ENCODE results near the gene SULT4A1.

Gene SULT4A1

DNA sequence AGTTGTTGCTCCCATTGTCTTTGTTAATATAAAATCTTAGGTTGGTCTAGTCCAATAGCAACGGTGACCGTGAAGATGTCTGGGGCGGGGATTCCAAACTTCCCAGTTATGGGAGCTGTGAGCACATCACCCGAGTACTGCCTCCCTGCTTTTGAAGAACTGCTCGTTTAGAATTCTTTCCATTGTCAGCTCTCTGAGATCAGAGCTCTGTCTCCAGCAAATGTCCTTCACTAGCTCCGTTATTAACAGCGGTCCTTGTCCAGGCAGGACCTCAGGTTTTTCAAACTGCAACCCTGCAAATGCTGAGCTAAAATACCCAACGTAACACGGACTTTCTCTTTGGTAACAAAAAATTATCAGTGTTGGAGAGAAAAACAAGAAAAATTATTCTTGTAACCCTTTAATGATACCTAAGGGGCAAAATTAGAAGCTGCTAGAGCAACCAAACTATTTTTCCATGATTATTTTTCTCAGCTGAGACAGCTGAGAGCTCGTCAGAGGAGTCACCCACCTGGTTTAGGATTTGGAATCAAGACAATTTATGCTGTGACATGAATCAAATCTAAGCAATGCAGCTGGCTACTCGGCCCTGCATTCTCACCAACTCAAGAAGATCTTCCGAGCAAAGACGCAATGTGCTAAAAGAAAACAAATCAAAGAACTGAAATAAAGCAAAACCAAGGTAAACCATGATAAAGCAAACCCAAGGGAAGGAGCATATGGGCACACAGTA is 35.1 kb downstream of the SULT4A1 start:
- DNase-seq = no peak

DNA sequence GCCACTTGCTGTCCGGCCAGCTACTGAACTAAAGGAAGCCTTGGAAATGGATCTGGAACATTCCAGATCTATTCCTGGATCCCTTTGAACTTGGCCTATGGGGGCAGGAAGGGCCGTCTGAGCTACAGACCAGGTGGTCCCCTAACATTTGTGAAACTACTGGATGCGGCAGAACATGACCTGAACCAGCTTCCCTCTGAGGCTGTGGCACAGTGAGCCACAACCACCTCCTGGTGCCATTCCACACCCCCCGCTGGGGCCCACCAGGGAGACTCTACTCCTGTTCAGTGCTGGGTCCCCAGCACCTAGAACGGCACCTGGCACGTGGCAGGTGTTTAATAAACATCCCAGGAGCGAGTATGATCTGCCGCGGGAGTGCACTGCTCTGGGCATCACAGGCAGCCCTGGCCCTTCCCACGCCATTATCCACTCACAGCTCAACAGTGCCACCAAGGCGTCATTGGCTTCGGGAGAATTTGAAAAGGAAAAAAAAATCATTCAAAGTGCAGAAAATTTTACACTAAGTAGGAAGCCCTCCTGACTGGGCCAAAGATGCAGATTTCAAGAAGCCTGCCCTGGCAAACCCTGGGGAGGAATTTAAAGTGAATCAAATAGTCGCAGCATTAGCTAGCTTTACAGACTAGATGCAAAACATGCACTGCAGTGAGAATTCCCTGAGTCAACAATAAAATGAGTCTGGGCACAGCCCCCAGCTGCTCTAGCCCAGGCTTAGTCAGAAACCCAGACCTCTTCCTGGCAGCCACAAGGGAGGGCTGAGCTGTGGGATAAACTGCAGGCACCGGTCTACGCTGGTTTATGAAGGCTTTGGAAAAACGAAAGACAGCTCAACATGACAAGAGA is 35.9 kb downstream of the SULT4A1 start:
- no peak for DNase-seq

DNA sequence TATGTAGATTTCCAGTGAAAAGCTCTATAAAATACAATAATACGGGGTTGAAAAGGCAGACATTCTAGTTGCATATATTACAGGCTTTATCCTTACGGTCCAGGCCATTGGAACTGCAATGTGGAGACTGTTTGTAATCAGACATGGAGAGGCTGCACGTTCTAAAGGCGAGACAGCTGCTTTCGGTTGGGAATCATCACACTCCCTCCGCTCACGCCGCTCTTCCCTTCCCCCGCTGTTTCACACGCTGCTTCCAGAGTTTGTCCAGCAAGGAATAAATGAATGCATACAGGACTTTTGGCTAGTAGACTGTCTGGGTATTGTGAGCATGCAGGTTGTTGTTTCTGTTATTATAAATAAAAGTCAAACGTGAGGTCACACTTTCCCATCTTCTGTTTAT is 36.7 kb downstream of the SULT4A1 start:
- no peak for DNase-seq

DNA sequence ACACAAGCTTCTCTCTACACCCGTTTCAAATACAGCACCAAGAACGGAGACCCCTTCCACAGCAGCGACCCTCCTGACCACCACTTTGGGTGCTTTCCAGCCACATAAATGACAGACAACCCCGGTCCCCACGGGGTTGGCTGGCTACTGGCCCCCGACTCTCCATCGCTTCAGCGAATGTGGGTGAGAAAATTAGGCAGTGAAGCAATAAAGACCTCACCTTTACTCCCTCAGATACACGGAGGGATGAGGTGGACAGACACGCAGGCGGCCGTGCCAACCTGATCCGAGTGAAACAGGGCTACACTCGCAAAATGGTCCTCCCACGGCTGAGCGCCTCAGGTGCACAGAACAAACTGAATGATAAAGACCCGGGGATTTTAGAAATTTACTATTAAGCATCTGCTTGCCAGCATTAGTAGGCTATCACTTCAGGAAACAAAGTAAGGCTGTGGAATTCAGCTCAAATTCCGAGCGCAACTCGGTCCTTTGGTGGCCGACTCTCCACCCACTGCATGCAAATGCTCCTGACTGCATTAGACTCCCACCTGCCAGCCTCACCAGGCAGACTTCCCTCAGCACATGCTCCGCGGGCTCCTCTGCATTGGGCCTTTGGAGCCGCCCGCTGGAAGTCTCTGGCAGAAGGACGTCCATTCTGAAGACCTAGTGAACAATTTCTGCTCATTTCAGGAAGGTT is 37.4 kb downstream of the SULT4A1 start:
- no peak for DNase-seq

DNA sequence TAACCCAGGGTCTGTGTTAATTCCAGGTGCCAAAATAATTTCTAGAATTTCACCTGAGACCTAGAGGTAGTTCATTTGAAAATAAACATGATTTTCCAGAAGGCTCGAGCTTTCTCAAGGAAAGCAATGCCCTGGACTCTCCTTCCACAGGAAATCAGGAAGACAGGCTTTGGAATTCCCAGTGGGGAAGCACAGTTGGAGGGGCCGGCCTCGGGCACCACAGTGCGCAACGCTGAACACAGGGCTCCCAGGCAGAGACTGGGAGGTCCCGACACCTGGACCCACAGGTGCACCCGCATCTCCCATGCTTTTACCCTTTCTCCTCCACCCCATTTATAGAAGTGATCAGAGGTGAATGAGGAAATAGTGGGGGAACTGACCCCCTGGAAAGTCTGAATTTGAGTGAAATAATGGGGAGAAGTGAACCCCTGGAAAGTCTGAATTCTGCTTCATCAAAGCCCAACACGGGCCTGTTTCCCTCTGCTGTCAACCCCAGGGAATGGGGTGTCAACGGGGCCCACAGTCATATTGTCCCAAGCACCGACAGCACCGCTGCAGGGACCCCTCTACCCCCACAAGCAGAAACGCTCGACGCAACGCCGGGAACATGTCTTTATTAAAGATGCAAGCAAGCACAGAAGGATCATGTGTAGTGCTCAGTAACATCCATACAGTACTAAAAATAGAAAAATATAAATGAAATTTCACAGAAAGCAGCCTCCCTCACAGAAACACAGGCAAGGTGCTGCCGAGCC is 38.2 kb downstream of the SULT4A1 start:
- no peak for DNase-seq

DNA sequence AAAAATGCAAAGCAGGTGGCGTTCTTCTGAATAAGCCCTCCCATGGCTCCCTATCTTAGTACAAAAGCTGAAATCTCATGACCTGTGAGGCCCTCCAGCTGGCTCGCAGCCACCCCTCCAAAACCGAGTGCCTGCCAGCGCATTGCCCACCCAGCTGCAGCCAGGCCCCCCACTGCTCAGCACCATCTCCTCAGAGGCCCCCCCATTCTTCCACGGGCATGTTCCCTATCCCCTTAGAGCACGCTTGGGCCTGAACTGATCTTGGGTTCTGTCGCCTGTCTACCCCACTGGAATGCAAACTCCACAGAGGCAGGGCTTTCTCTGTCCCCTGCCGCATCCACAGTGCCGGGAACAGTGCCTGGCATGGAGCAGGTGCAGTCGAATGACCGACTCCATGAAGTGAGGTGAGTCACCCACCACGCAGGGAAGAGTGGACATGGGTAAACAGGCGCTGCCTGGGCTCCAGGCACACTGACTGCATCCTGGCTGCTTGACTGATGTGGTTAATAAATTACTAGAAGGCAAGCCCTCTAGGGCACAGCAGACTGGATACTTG is 38.9 kb downstream of the SULT4A1 start:
- peak; percentile 10 for DNase-seq

DNA sequence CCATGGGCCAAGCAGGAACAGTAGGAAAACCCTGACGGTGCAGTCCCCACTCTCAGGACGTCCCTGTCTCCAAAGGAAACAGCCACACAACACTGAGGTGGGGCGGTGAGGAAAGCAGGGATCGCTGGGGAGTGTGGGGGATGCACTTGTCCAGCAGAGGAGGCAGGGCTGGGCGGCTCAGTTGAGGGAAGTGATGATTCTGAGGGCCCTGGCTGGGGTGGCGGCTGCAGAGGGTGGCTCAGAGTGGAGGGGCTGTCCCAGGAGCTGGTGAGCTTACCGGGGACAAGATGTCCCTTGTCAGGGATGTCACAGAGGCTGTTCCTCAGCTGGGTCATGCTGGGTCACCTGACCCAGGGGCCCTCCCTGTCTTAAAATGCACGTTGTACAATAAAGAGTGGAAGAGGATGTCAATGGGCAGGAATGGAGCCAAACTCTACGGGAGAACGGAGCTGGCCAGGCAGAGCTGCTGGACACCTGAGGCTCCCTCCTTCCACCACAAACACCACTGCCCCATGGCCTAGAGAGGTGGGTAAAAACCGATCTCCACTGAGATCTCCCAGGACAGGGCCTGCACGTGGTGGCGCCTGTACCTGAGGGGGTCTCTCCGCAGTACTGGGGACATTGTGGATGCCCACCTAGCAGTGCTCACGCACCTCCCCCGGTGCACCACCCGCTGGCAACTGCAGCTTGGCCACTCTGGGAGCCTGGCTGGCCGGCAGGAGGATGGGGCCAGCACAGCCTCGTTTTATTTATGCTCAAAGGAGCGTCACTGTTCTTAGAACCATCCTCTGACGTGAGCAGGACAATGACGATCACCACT is 40.5 kb downstream of the SULT4A1 start:
- DNase-seq = no peak

DNA sequence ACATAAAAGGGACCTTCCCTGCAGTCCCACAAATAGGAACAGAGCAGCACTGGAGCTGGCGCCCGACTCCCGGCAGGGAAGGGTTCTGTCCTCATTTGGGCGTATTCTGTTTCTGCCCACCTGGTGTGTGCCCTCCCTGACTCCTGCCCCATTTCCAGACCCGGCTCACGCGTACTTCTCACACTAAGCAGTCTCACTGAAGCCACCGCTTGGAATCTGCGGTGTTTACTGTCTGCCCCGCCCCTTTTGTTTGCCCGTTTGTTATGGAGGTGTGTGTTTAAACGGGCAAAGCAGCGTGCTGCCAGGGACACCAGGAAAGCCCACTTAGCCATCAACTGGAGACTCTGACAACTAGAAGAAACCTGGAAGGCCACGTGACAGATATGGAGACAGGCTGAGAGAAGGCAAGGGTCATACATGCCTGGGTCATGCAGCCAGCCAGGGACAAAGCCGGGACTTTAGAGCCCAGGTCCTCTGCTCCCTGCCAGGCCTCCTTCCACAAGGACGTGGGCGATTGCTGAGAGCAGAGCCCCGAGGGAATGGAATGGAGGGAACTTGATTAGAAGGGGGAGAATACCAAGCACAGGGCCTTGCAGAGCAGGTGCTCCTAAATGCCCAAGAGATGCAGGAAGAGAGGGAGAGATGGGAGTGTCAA is 41.5 kb downstream of the SULT4A1 start:
- peak; percentile 30 for DNase-seq

DNA sequence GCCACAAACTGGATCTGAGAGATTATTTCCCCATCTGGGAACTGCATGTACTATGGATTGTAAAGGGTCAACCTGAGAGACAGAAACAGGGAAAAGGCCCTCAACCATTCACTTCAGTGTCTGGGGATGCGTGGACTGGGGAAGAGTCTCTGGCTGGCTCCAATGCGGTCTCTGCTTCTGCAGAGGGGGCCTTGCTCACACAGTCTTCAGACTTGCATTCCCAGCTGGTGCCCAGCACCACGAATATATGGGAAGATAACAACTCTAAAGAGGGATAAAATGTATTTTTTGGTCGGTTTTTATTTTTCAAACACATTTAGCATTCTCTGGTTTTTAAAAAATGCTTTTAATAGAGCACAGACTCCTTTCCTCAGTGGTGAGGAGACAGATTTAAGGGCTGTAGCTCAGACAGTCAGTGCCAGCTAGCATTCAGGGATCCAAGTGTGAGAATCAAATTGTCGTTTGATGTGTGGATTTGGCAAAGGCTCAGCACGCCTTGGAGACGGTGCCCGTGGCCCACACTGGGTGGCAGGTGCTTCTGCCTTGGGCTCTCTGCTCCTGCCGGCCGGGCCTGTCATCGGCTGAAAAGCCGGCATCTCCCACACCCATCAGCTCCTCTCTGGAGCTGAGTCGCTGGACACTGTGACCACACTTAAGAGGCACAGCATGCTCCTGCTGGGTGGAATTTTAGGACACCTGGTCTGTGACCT is 42.2 kb downstream of the SULT4A1 start:
- no peak for DNase-seq

DNA sequence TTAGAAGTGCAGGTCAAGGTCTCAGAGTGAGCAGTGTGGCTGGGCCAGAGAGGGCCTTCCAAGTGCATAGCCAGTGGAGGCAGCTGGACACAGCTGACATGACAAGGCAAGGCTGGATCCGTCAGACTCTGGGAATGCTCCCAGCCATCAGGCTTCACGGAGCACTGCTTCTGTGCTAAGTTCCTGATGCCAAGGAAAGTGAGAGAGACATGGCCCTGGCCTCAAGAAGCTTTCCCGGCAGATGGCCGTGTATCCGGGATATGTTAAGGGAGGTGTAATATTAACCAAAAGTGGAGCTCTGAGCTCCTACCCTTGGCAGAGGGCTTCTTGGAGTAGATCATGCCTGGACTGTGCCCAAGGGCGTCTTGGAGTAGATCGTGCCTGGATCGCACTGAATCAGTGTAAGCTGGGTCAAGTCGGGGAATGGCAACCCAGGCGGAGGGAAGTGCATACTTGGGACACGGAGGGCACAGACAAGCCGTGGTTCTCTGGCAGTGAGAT is 42.8 kb downstream of the SULT4A1 start:
- no peak for DNase-seq

DNA sequence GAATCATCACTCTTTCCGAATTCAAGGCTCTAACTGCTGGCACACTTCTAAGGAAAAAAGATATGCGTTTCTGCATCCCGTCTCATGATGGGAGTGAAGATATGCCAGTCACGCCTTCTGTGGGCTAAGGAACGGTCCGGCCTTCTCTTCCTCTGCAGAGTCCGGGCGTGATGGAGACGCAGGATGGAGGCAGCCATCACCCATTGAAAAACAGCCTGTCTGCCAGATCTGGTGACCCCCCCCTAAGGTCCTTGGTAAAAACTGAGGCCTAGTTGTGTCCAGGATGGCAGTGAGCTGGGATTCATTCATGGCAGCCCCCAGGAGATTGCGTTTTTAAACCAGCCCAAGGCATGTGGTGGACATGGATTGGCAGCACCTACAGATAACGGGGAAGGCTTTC is 43.3 kb downstream of the SULT4A1 start:
- no peak for DNase-seq

DNA sequence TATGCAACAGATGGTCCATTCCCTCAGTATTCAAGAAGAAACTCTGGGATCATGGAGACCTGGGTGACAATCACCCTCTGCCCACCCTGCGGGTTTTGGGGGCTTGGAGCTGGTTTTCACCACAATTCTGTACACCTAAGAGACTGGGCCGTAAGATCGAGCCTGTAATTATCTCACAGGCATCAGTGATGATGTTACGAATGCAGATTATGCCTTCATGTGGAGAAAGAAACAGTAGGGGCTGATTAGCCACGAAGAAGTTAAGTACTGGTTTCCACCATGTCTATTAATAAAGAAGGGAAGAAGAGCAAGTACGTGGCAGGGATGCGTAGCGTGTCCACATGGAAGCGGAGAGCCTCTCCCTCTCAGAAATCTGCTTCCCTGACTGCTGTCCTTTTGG is 44.9 kb downstream of the SULT4A1 start:
- DNase-seq = no peak

DNA sequence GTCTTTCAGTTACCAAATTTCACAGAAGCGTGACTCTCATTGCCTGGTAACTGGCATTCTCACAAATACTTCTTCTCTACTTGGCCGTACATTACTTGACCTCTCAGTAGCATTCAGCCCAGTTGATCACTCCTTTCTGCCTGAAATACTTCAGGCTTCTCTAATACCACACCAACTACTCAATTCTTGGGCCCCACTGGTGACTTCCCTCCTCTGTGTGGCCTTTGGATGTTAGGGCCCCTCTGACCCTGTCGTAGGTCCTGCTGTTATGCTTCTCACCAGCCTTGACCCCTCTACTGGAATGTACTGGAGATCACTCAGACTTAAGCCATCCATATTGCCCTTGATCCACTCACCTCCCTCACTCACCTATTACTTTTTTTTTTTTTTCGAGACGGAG is 48.0 kb downstream of the SULT4A1 start:
- no peak for DNase-seq

DNA sequence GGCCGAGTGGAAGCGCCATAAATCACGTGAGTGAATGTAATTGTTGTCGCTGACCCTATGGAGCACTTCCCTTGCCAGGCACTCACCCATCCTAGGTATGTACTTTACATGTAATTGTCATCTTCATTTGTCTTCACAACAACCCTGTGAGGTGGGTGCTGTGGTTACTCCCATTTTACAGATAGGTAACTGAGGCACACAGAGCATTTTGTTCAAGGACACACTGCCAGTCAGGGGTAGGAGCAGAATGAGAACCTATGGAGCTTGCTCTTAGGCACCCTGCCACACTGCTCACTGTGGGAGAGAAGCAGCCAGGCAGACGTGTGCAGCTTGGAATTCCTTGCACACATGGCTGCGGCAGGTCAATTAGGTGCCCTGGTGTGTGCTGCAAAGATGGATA is 49.4 kb downstream of the SULT4A1 start:
- no peak for DNase-seq

DNA sequence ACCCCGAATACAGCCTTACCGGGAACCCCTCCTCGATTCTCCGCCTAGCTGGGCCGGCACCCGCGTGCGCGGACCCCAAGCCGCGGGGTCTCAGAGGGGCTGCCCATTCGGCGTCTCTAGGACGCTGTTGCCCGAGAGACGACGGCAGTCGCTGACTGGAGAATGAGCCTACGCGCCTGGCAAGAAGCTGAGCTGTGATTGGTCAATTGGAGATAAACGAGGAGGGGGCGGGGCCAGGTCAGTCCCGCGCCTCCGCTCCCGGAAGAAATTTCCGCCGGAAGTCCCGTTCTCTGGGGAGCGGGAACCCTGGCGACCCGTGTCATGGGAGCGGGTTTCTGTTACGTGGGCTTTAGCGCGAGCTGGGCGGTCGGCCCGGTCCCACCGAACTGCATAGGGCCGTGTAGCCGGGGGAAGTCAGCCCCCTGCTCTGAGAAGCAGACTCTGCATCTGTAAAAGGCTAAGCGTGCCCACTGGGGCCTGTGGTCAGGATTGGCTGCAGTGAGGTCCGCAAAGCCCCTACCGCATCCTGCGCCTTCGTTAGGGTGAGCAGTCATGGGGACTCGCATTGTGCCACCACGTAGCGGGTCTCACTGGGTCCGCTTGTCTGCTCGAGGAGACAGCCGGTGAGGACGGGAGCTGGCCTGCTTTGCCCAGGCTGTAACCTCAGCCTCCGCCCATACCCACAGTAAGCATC is 50.0 kb downstream of the SULT4A1 start, which contains the start of gene EFCAB6:
EFCAB6 (minus strand) TSS at position 157 of the 694 bp plus-strand sequence. CDS start 29,987 bp downstream, outside the sequence.
- peak; percentile 83 for DNase-seq

DNA sequence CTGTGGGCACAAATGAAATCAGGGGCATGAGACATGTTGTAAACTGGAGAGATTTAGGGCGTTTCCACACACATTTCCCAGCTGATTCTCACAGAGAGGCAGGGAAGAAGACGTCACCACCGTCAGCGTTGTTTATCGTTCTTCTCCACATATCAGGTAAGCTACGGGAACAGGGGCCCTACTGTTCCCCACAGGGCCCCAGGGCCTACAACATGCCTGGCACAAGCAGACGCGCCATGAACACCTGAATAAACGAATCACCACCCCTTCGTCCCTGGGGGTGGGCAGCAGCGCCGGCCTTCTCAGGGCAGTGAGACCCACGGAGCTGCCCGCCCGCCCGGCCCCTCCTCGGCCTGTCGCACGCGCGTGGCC is 50.5 kb downstream of the SULT4A1 start:
- no peak for DNase-seq

DNA sequence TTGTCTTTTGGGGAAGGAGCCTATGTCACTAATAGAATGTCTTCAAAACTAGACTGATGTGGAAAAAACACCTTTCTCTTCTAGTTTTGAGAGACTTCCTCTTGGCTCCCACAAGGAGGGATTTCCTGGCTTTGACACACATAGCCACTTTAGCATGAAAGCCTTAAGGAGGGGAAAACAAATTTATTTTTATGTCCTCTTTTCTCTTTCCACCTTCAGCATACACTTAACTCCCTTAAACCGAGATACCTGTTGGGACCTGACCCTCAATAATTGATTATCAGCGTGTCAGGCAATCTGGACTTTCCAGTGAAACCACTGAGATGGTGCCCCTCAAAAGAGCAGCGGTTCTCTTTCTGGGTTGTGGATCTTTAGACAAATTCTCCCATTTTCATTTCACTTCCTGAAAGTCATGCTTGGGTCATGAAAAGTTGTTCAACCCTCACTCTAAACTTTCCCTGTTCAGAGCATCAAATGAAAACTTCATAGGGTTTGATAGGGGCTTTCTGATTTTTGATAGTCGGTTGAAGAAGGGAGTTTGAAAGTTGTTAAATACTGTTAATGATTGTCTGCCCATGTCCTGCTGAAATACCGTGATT is 59.3 kb downstream of the SULT4A1 start:
- no peak for DNase-seq

DNA sequence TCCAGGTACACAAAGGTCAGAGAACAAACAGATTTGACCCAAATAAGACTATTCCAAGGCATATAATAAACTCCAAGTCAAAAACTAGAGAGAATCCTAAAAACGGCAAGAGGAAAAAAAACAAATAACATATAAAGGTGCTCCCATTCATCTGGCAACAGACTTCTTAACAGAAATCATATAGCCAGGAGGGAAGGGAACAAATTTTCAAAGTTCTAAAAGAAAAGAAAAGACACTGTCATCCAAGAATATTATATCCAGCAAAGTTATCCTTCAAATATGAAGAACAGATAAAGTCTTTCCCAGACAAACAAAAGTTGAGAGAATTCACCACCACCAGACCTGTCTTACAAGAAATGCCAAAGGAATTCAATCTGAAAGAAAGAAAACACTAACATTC is 61.3 kb downstream of the SULT4A1 start:
- DNase-seq = no peak

DNA sequence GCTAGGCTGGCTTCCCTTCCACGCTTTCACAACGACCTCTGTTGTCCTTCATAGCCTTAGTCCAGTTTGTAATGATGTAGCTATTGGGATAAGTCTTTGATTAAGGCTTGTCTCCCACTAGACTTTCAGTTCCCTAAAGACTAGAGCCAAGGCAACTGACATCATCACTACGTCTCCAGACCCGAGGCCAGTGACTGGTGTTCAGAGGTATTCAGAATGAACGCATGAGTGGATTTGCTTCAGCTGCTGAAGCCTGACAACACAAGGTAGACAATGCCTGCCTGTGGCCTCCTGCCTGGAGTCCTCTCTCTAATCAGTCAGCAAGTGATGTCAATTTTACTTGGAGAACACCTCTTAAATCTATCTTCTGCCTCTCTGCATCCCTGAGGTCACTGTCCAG is 63.8 kb downstream of the SULT4A1 start:
- no peak for DNase-seq
